PC-3 (cell line): Measurements from ENCODE around the gene NARS2.

Source experiments
- EZH2phosphoT487 ChIP-seq: fragments of 300-600 bp; sonication (generic); IDR thresholded peaks from 2 replicates; pipeline ENCODE4 v1.6.1; 2018; ENCODE audit warnings: mild to moderate bottlenecking, antibody characterized with exemption, low read length, borderline replicate concordance
- TF ChIP-seq, protein P1 (sequence below): fragments of 300-600 bp; sonication (generic); conservative IDR thresholded peaks from 2 replicates; pipeline ENCODE4 v1.5.1; 2017; ENCODE audit warnings: antibody characterized with exemption, low read depth, mild to moderate bottlenecking, low read length

DNA sequence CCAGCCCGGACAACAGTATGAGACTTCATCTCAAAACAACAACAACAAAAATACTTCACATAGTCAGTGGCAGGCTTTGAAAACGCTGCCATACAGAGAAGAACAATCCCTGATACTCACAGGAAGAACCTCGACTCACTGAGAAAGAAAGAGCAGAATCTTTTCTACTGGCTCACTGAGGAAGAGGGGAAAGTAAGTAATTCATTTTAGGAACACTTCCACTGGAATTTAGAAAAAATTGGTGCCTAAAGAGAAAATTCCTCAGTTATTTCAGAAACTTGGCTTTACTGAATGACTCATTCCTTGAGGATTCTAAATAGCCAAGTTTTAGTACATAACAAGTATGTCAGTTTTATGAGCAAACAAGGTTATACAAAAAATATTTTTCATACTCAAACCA lies 12.3 kb downstream of the NARS2 start:
- TF ChIP-seq, protein P1, sequence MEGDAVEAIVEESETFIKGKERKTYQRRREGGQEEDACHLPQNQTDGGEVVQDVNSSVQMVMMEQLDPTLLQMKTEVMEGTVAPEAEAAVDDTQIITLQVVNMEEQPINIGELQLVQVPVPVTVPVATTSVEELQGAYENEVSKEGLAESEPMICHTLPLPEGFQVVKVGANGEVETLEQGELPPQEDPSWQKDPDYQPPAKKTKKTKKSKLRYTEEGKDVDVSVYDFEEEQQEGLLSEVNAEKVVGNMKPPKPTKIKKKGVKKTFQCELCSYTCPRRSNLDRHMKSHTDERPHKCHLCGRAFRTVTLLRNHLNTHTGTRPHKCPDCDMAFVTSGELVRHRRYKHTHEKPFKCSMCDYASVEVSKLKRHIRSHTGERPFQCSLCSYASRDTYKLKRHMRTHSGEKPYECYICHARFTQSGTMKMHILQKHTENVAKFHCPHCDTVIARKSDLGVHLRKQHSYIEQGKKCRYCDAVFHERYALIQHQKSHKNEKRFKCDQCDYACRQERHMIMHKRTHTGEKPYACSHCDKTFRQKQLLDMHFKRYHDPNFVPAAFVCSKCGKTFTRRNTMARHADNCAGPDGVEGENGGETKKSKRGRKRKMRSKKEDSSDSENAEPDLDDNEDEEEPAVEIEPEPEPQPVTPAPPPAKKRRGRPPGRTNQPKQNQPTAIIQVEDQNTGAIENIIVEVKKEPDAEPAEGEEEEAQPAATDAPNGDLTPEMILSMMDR = no peak
- TF ChIP-seq EZH2phosphoT487 = no peak
